Stomach (tissue), 9 donors: Measurements from ENCODE around the gene UBAC1. TPM values are rescaled to one million over a fixed set of nuclear protein-coding genes. Genes with fewer than 3 reads are reported as not detected.

ENCODE experiments used
- DNase-seq, 2 donors: peaks; one replicate each; pipeline versions ENCODE4 v3.0.0 to v3.0.0-alpha.2; 2013 to 2019
- H3K27ac ChIP-seq, 5 donors: fragments of 200-600 bp in 4 of 5; sonication (generic) in 4 of 5; one replicate each; pipeline ENCODE4 v1.5.1; 2013 to 2019; ENCODE audit warnings: mild to moderate bottlenecking in 1 of 5, moderate library complexity in 1 of 5
- H3K27me3 ChIP-seq, 3 donors: fragments of 200-600 bp; sonication (generic); one replicate each; pipeline ENCODE4 v1.5.1; 2017 to 2019; ENCODE audit warnings: mixed run types in 1 of 3
- H3K36me3 ChIP-seq, 4 donors: fragments of 200-600 bp; sonication (generic); 1 replicate in 3 of 4; 2 replicates in 1 of 4; pipeline ENCODE4 v1.5.1; 2016 to 2019
- H3K4me1 ChIP-seq, 4 donors: fragments of 200-600 bp; sonication (generic); one replicate each; pipeline ENCODE4 v1.5.1; 2016 to 2019
- H3K4me3 ChIP-seq, 4 donors: fragments of 200-600 bp; sonication (generic) in 3 of 4; one replicate each; pipeline ENCODE4 v1.5.1; 2016 to 2019; ENCODE audit warnings: mild to moderate bottlenecking in 1 of 4
- H3K9me3 ChIP-seq, 4 donors: fragments of 200-600 bp; sonication (generic); one replicate each; pipeline ENCODE4 v1.5.1; 2016 to 2019
- EP300 ChIP-seq: sonication (generic); formaldehyde crosslinking; IDR thresholded peaks from one replicate; pipeline ENCODE4 v1.6.1; 2017; ENCODE audit warnings: antibody characterized with exemption
- POLR2A ChIP-seq, 4 donors: fragments of 450-650 bp; IDR thresholded peaks; one replicate each; pipeline ENCODE4 v1.6.1; 2016; ENCODE audit warnings: antibody characterized with exemption in 4 of 4, control low read depth in 2 of 4, mild to moderate bottlenecking in 1 of 4, moderate library complexity in 1 of 4
- POLR2AphosphoS5 ChIP-seq, 3 donors: sonication (generic); formaldehyde crosslinking; IDR thresholded peaks; one replicate each; pipeline ENCODE4 v1.6.1; 2016; ENCODE audit warnings: antibody characterized with exemption in 3 of 3
- WGBS, 5 donors: extraction: QIAGEN DNeasy Blood & Tissue Kit in 3 of 5; methylation state at CpG; one replicate each; pipeline versions ENCODE4 v1.1.5 to v1.1.7; 2013 to 2018; 5-methylcytosine and 5-hydroxymethylcytosine counted together
- intact Hi-C: fragments of 100-400 bp; cut with DNase I; formaldehyde crosslinking; loops from one replicate; pipeline ENCODE4 v1.15.1; 2023; ENCODE audit warnings: low total_unique reads
- polyA plus RNA-seq, 3 donors: library from polyadenylated mRNA; stranded (reverse); fragments of 200-250 nt; gene quantifications; one replicate each; pipeline ENCODE4 v1.2.3, GENCODE V29; 2013
- total RNA-seq, 5 donors: library from RNA; depleted of rRNA; stranded (reverse); fragments of >200 nt; gene quantifications; one replicate each; pipeline versions ENCODE4 v1.1.0 to v1.2.3, GENCODE V29; 2014 to 2016
- TF ChIP-seq, protein P1 (sequence below), 7 experiments: fragments of 450-650 bp in 4 of 7; fragments of 200-600 bp in 3 of 7; sonication (generic) in 3 of 7; IDR thresholded peaks; one replicate each; pipeline ENCODE4 v1.5.1; 2016 to 2019; ENCODE audit warnings: antibody characterized with exemption in 7 of 7, control low read depth in 2 of 7, mild to moderate bottlenecking in 1 of 7
- donor health status: healthy with polysubstance abuse.
- donor health status: Bipolar disorder and iron deficiency.
- donor health status: healthy.

The UBAC1 gene
- total and polyA plus RNA-seq, 8 donors, result 22.6 to 70.1 (median 42.6) TPM

DNA sequence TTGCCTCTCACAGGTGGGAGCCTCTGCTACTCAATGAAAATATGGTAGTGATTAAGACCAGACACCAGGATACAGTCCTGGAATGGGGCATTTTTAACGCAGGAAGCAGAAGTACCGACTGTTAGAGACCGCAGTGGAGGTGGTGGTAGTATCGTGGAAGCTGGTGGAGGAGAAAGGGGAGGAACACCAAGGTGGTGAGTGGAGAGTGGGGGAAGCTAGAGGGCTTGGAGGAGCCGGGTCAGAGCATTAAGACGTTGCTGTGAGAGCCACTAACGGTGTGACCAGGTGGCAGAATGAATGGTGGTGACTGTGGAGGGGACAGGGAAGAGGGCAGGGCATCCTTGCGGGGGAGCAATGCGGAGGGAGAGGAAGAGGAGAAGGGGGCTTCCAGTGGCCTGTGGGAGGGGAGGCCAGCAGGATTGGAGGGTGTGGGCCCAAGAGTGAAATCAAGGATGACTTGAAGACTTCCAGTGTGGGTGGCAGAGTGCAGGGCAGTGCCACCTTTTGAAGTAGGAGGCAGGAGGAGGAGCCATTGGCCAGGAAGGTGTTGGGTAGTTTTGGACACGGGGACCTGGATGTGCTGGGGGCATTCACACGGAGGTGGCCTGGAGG is 1.6 kb upstream of the UBAC1 start:
- no peak overlapping the region for H3K27ac ChIP-seq
- WGBS, 5 donors, result 55 to 68% (median 67%) methylated on average over 11 of the region's 11 CpGs
- intact Hi-C loops, result no loop called here
- no peak overlapping the region for H3K4me3 ChIP-seq
- H3K9me3 ChIP-seq, result no peaks in the 10 kb centered on the region
- H3K36me3 ChIP-seq, result no peaks in the 10 kb centered on the region
- peaks cover 11 to 43% (median 31%) of the 10 kb centered on the region in 4 donors for H3K4me1 ChIP-seq
- peaks cover 0 to 9% (median 0%) of the 10 kb centered on the region in 3 donors for H3K27me3 ChIP-seq
- TF ChIP-seq POLR2AphosphoS5 (IDR thresholded peaks at IDR 0.05) (no peak), EP300 (no peak)
- TF ChIP-seq, protein P1, sequence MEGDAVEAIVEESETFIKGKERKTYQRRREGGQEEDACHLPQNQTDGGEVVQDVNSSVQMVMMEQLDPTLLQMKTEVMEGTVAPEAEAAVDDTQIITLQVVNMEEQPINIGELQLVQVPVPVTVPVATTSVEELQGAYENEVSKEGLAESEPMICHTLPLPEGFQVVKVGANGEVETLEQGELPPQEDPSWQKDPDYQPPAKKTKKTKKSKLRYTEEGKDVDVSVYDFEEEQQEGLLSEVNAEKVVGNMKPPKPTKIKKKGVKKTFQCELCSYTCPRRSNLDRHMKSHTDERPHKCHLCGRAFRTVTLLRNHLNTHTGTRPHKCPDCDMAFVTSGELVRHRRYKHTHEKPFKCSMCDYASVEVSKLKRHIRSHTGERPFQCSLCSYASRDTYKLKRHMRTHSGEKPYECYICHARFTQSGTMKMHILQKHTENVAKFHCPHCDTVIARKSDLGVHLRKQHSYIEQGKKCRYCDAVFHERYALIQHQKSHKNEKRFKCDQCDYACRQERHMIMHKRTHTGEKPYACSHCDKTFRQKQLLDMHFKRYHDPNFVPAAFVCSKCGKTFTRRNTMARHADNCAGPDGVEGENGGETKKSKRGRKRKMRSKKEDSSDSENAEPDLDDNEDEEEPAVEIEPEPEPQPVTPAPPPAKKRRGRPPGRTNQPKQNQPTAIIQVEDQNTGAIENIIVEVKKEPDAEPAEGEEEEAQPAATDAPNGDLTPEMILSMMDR (IDR thresholded peaks at IDR 0.05), result no peak
- DNase-seq, result no peak

DNA sequence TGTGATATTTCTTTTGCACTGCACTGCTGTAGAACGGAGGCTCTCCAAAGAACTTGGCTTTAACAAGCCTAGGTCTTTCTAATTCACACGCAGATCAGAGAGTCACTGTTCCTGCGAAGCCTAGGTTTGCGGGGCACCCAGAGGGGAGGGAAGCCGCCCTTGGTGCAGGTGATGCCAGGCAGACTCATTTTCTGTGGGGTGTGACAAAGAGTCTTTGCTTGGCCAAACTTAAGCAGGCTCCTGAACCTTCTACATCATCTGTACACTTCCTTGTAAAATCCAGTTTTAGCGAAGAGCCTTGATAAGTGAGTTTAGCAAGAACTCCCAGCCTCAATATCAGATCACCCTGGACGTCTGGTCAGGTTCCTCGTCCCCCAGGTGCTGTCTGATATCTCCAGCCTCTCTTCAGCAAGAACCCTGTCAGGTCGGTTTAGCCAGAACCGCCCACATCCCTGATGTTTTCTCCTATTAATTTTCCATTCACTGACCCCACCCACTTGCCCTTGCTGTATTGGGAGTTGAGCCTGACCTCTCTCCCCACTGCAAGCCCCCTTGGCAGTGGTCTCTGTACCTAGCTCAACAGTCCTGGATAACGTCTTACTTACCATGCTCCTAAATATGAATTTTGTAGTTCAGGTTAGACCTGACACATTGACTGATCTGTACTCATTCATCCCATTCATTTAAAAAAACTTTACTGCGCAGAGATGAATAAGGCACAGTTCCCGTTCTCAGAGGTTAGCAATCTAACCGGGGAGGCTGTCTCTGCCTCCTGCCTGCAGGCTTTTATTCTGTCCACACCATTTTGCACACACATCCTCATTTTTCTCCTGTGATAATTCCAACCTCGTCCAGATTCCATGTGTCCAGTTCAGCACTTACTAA is 880 bp upstream of the UBAC1 start:
- DNase-seq, result no peak
- 24 to 37% (median 31%) methylated on average over 15 of the region's 15 CpGs for WGBS, 5 donors
- H3K4me3 ChIP-seq, result peak overlapping the region in 3 of 4 donors; percentile 8 to 87 (median 26)

GRCh38 chr9:135960411-135961276 is 529 bp downstream of the UBAC1 start:
- WGBS, 5 donors, result 0 to 1% (median 0%) methylated on average over 39 to 73 of the region's 74 CpGs
- peaks cover 11 to 34% (median 26%) of the 10 kb centered on the region in 4 donors for H3K4me1 ChIP-seq
- no peaks in the 10 kb centered on the region for H3K27me3 ChIP-seq
- H3K9me3 ChIP-seq, result no peaks in the 10 kb centered on the region
- peak; percentile 35 to 60 for DNase-seq
- intact Hi-C loops, result no loop called here
- H3K36me3 ChIP-seq, result peaks cover 0 to 5% (median 0%) of the 10 kb centered on the region in 4 donors
- peak overlapping the region; percentile 86 to 92 (median 88) for H3K27ac ChIP-seq
- TF ChIP-seq POLR2A (IDR thresholded peaks at IDR 0.05), result no peak
- no peak for TF ChIP-seq POLR2AphosphoS5 (IDR thresholded peaks at IDR 0.05)
- TF ChIP-seq, protein P1 (IDR thresholded peaks at IDR 0.05), result no peak
- TF ChIP-seq EP300, result no peak
- H3K4me3 ChIP-seq, result peak overlapping the region; percentile 87 to 97 (median 92)

More for the DNA sequence above, 880 bp upstream of the UBAC1 start:
- intact Hi-C loops, result no loop called here
- peaks cover 0 to 8% (median 0%) of the 10 kb centered on the region in 3 donors for H3K27me3 ChIP-seq
- no peaks in the 10 kb centered on the region for H3K36me3 ChIP-seq
- no peak overlapping the region for H3K27ac ChIP-seq
- H3K4me1 ChIP-seq, result peaks cover 11 to 35% (median 26%) of the 10 kb centered on the region in 4 donors
- H3K9me3 ChIP-seq, result no peaks in the 10 kb centered on the region
- TF ChIP-seq, protein P1 (IDR thresholded peaks at IDR 0.05), result no peak
- TF ChIP-seq POLR2A (IDR thresholded peaks at IDR 0.05), result no peak
- TF ChIP-seq EP300, result no peak
- TF ChIP-seq POLR2AphosphoS5 (IDR thresholded peaks at IDR 0.05), result no peak

- WGBS, 5 donors, result 34 to 49% (median 45%) methylated on average over 7 to 9 of the region's 9 CpGs
- Histone ChIP-seq H3K4me1 (peaks cover 11 to 34% (median 26%) of the 10 kb centered on the region in 4 donors), H3K27me3 (no peaks in the 10 kb centered on the region), H3K27ac (peak overlapping the region in 4 of 5 donors; percentile 86 to 92 (median 90)), H3K9me3 (no peaks in the 10 kb centered on the region), H3K4me3 (peak overlapping the region; percentile 87 to 97 (median 92)), H3K36me3 (peaks cover 0 to 8% (median 4%) of the 10 kb centered on the region in 4 donors)
- TF ChIP-seq POLR2A (IDR thresholded peaks at IDR 0.05), result no peak
- TF ChIP-seq, protein P1 (IDR thresholded peaks at IDR 0.05), result no peak
- no peak for TF ChIP-seq POLR2AphosphoS5 (IDR thresholded peaks at IDR 0.05)
- TF ChIP-seq EP300, result no peak
- no peak for DNase-seq
- intact Hi-C loops, result no loop called here
These were observed 1.4 kb downstream of the UBAC1 start for GRCh38 chr9:135959814-135960213.
